ENCODE measurements around the gene MMP11. TPM values are rescaled to one million over a fixed set of nuclear protein-coding genes. Genes with fewer than 3 reads are reported as not detected.
A peak's percentile ranks its signal among the peaks of the same experiment; 100 is the strongest.

Gene MMP11
- total and polyA plus RNA-seq, 2 experiments from 2014 or later: 5.3 to 17.4 TPM

DNA sequence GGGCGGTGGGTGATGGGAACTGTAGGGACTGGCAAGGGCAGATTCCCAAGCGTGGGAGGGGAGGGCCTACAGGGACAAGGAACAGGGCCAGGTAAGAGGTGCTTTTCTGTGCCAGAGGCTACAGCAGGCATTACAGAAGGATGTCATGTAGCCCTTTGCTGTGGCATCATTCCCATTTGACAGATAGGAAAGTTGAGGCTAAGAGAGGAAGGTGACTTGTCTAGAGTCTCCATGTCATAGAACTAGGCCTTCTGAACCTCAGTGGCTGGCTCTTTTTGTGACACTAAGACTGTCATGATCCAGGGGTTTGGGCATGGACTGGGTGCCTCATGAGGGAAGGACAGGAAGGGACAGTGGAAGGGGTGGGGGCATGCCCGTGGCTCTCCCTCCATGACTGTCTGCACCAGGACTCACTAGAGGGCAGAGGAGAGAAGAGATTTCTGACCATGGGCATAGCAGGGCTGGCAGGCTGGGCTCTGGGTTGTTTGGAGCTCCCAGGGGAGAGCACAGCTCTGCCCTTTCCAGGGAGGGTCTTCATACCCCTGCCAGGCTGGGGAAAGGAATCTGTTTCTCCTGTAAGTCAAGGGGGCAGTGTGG lies 3.2 kb downstream of the MMP11 start:
- peaks cover 8% of the 10 kb centered on the region; the same call in 1 of the 2 replicates for H3F3A ChIP-seq (replicated peaks; ENCODE audit: low read depth)
- TF ChIP-seq, protein P1, sequence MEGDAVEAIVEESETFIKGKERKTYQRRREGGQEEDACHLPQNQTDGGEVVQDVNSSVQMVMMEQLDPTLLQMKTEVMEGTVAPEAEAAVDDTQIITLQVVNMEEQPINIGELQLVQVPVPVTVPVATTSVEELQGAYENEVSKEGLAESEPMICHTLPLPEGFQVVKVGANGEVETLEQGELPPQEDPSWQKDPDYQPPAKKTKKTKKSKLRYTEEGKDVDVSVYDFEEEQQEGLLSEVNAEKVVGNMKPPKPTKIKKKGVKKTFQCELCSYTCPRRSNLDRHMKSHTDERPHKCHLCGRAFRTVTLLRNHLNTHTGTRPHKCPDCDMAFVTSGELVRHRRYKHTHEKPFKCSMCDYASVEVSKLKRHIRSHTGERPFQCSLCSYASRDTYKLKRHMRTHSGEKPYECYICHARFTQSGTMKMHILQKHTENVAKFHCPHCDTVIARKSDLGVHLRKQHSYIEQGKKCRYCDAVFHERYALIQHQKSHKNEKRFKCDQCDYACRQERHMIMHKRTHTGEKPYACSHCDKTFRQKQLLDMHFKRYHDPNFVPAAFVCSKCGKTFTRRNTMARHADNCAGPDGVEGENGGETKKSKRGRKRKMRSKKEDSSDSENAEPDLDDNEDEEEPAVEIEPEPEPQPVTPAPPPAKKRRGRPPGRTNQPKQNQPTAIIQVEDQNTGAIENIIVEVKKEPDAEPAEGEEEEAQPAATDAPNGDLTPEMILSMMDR (conservative IDR thresholded peaks at IDR 0.05; ENCODE audit: low read depth in 2 of 2): peak in 1 of 2 experiments; percentile 12; a peak in 1 of 4 replicates
- TF ChIP-seq, protein P2, sequence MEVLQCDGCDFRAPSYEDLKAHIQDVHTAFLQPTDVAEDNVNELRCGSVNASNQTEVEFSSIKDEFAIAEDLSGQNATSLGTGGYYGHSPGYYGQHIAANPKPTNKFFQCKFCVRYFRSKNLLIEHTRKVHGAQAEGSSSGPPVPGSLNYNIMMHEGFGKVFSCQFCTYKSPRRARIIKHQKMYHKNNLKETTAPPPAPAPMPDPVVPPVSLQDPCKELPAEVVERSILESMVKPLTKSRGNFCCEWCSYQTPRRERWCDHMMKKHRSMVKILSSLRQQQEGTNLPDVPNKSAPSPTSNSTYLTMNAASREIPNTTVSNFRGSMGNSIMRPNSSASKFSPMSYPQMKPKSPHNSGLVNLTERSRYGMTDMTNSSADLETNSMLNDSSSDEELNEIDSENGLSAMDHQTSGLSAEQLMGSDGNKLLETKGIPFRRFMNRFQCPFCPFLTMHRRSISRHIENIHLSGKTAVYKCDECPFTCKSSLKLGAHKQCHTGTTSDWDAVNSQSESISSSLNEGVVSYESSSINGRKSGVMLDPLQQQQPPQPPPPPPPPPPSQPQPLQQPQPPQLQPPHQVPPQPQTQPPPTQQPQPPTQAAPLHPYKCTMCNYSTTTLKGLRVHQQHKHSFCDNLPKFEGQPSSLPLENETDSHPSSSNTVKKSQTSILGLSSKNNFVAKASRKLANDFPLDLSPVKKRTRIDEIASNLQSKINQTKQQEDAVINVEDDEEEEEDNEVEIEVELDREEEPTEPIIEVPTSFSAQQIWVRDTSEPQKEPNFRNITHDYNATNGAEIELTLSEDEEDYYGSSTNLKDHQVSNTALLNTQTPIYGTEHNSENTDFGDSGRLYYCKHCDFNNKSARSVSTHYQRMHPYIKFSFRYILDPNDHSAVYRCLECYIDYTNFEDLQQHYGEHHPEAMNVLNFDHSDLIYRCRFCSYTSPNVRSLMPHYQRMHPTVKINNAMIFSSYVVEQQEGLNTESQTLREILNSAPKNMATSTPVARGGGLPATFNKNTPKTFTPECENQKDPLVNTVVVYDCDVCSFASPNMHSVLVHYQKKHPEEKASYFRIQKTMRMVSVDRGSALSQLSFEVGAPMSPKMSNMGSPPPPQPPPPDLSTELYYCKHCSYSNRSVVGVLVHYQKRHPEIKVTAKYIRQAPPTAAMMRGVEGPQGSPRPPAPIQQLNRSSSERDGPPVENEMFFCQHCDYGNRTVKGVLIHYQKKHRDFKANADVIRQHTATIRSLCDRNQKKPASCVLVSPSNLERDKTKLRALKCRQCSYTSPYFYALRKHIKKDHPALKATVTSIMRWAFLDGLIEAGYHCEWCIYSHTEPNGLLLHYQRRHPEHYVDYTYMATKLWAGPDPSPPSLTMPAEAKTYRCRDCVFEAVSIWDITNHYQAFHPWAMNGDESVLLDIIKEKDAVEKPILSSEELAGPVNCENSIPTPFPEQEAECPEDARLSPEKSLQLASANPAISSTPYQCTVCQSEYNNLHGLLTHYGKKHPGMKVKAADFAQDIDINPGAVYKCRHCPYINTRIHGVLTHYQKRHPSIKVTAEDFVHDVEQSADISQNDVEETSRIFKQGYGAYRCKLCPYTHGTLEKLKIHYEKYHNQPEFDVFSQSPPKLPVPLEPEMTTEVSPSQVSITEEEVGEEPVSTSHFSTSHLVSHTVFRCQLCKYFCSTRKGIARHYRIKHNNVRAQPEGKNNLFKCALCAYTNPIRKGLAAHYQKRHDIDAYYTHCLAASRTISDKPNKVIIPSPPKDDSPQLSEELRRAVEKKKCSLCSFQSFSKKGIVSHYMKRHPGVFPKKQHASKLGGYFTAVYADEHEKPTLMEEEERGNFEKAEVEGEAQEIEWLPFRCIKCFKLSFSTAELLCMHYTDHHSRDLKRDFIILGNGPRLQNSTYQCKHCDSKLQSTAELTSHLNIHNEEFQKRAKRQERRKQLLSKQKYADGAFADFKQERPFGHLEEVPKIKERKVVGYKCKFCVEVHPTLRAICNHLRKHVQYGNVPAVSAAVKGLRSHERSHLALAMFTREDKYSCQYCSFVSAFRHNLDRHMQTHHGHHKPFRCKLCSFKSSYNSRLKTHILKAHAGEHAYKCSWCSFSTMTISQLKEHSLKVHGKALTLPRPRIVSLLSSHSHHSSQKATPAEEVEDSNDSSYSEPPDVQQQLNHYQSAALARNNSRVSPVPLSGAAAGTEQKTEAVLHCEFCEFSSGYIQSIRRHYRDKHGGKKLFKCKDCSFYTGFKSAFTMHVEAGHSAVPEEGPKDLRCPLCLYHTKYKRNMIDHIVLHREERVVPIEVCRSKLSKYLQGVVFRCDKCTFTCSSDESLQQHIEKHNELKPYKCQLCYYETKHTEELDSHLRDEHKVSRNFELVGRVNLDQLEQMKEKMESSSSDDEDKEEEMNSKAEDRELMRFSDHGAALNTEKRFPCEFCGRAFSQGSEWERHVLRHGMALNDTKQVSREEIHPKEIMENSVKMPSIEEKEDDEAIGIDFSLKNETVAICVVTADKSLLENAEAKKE (CRISPR knock-in tag; IDR thresholded peaks at IDR 0.05): no peak
- no peaks in the 10 kb centered on the region for H4K20me1 ChIP-seq (replicated peaks; ENCODE audit: insufficient read depth)
- H3K79me2 ChIP-seq (replicated peaks; ENCODE audit: insufficient read depth): no peaks in the 10 kb centered on the region
- H3K4me3 Mint-ChIP-seq: no peak overlapping the region
- no peak overlapping the region for H2AFZ ChIP-seq
- H3K4me2 ChIP-seq: no peak overlapping the region
- no peaks in the 10 kb centered on the region for H3K9me3 Mint-ChIP-seq
- peaks cover 17% of the 10 kb centered on the region for H3K4me1 Mint-ChIP-seq
- H3K36me3 Mint-ChIP-seq (ENCODE audit: low read depth): no peaks in the 10 kb centered on the region; the same call in 2 of the 3 replicates
- ATAC-seq: no peak
- H3K27me3 ChIP-seq (ENCODE audit: insufficient read depth): peaks cover 20% of the 10 kb centered on the region
- peaks cover 6% of the 10 kb centered on the region; the same call in 1 of the 2 replicates for H3K4me1 ChIP-seq (ENCODE audit: insufficient read depth)
- H3K27ac ChIP-seq (ENCODE audit: low read depth): no peak overlapping the region
- H3K4me3 ChIP-seq: no peak overlapping the region
- no peaks in the 10 kb centered on the region for H3K9me2 ChIP-seq (ENCODE audit: insufficient read depth)
- H3K36me3 ChIP-seq (ENCODE audit: insufficient read depth): no peaks in the 10 kb centered on the region
- DNase-seq (ENCODE audit: low spot score): no peak
- H3K27me3 Mint-ChIP-seq (ENCODE audit: insufficient read depth, low read depth, poor library complexity): peaks cover 23% of the 10 kb centered on the region
- no peak overlapping the region for H3K27ac Mint-ChIP-seq
